Measurements from ENCODE around the gene BMPER. TPM values are rescaled to one million over a fixed set of nuclear protein-coding genes. Genes with fewer than 3 reads are reported as not detected.

The BMPER gene
- total RNA-seq, 2 donors from 2014 or later, result 0.35 TPM; not detected in 1

GRCh38 chr7:33921216-33921938 is 16.0 kb downstream of the BMPER start:
- ATAC-seq, result no peak
- H3K4me3 Mint-ChIP-seq, result no peak overlapping the region
- H3K4me1 Mint-ChIP-seq, result no peaks in the 10 kb centered on the region
- H3K36me3 Mint-ChIP-seq (ENCODE audit: low read depth), result peaks cover 3% of the 10 kb centered on the region
- H3K27ac Mint-ChIP-seq, result no peak overlapping the region
- peaks cover 44% of the 10 kb centered on the region for H3K27me3 Mint-ChIP-seq
- H3K9me3 ChIP-seq (ENCODE audit: control insufficient read depth, low read length, poor library complexity, severe bottlenecking), result no peaks in the 10 kb centered on the region
- no peak for DNase-seq

GRCh38 chr7:33922820-33923219 is 17.5 kb downstream of the BMPER start:
- peaks cover 52% of the 10 kb centered on the region for H3K27me3 Mint-ChIP-seq
- DNase-seq (no peak), ATAC-seq (no peak)
- H3K4me3 Mint-ChIP-seq, result no peak overlapping the region
- no peaks in the 10 kb centered on the region for H3K4me1 Mint-ChIP-seq
- no peaks in the 10 kb centered on the region for H3K9me3 ChIP-seq (ENCODE audit: control insufficient read depth, low read length, poor library complexity, severe bottlenecking)
- no peak overlapping the region for H3K27ac Mint-ChIP-seq
- peaks cover 3% of the 10 kb centered on the region for H3K36me3 Mint-ChIP-seq (ENCODE audit: low read depth)

DNA sequence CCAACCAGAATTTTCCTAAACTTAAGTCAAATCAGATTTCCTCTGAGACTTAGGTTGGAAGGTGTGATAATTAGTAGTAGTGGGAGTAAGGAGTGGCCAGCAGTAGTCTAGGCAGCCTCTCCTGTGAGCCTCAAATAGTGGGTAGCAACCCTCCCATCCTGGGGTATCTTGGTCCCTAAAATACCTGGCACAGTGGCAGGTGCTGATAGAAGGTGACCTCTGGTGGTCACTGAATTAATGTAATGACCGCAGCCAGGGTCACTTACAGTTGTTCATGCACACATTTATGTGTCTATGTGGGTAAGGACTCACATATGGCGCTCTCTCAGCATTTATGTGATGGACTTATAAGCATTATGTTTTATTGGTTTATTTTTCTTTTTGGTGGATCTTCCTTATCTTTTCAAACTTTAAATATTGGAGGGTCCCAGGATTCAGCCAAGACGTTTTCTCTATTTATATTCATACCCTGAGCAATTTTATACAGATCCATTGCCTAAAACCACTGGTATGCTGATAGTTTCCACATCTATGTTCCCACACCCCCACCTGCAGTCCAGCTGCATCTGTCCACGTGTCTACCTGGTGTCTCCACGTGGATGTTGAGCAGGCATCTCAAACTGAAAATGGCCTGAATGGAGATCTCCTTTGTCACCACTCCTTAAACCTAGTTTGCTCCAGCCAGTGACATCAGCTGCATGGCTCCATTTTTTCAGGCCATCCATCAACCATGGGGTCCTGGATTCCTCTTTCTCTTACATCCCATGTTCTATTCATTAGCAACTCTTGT is 18.3 kb downstream of the BMPER start:
- Mint-ChIP-seq H3K27me3 (peaks cover 56% of the 10 kb centered on the region), H3K4me1 (no peaks in the 10 kb centered on the region), H3K27ac (no peak overlapping the region), H3K4me3 (no peak overlapping the region), H3K36me3 (ENCODE audit: low read depth) (peaks cover 3% of the 10 kb centered on the region)
- DNase-seq, result no peak
- H3K9me3 ChIP-seq (ENCODE audit: control insufficient read depth, low read length, poor library complexity, severe bottlenecking), result no peaks in the 10 kb centered on the region
- no peak for ATAC-seq

DNA sequence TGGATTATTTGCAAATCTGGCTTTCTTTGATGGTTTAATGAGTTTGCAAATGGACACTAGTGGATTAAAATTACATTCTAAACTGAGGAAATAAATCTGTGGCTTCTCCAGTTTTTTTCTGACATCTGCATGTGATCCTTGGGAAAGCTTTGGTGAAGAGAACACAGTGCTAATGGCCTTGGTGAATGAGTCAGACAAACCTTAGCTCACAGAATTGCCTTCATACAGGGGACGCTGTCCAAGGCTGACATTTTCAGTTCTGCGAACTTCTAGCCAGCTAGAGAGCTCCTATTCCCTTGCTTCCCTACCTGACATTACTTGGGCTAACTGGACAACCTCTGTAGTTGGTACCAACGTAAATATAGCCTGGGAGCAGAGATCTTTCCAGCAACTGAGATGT is 21.2 kb downstream of the BMPER start:
- DNase-seq (no peak), ATAC-seq (no peak)
- Mint-ChIP-seq H3K27me3 (peaks cover 65% of the 10 kb centered on the region), H3K36me3 (ENCODE audit: low read depth) (peaks cover 3% of the 10 kb centered on the region), H3K27ac (no peak overlapping the region), H3K4me3 (no peak overlapping the region), H3K4me1 (no peaks in the 10 kb centered on the region)
- no peaks in the 10 kb centered on the region for H3K9me3 ChIP-seq (ENCODE audit: control insufficient read depth, low read length, poor library complexity, severe bottlenecking)

- ATAC-seq, result no peak
- Mint-ChIP-seq H3K4me1 (peaks cover 4% of the 10 kb centered on the region), H3K27me3 (peaks cover 55% of the 10 kb centered on the region), H3K4me3 (no peak overlapping the region), H3K27ac (no peak overlapping the region), H3K36me3 (ENCODE audit: low read depth) (peaks cover 3% of the 10 kb centered on the region)
- no peak for DNase-seq
- no peaks in the 10 kb centered on the region for H3K9me3 ChIP-seq (ENCODE audit: control insufficient read depth, low read length, poor library complexity, severe bottlenecking)
Observed at GRCh38 chr7:33928986-33929385, 23.6 kb downstream of the BMPER start.

GRCh38 chr7:33932221-33932620 is 26.9 kb downstream of the BMPER start:
- Mint-ChIP-seq H3K27ac (no peak overlapping the region), H3K36me3 (ENCODE audit: low read depth) (no peaks in the 10 kb centered on the region), H3K27me3 (peaks cover 39% of the 10 kb centered on the region), H3K4me1 (peaks cover 4% of the 10 kb centered on the region), H3K4me3 (no peak overlapping the region)
- ATAC-seq (no peak), DNase-seq (no peak)
- H3K9me3 ChIP-seq (ENCODE audit: control insufficient read depth, low read length, poor library complexity, severe bottlenecking), result no peaks in the 10 kb centered on the region

GRCh38 chr7:33932832-33933468 is 27.6 kb downstream of the BMPER start:
- H3K4me1 Mint-ChIP-seq, result peaks cover 8% of the 10 kb centered on the region
- DNase-seq (peak; percentile 27 to 56 (median 35)), ATAC-seq (peak; percentile 82)
- H3K27ac Mint-ChIP-seq, result no peak overlapping the region
- H3K4me3 Mint-ChIP-seq, result no peak overlapping the region
- no peaks in the 10 kb centered on the region for H3K9me3 ChIP-seq (ENCODE audit: control insufficient read depth, low read length, poor library complexity, severe bottlenecking)
- peaks cover 41% of the 10 kb centered on the region for H3K27me3 Mint-ChIP-seq
- no peaks in the 10 kb centered on the region for H3K36me3 Mint-ChIP-seq (ENCODE audit: low read depth)

DNA sequence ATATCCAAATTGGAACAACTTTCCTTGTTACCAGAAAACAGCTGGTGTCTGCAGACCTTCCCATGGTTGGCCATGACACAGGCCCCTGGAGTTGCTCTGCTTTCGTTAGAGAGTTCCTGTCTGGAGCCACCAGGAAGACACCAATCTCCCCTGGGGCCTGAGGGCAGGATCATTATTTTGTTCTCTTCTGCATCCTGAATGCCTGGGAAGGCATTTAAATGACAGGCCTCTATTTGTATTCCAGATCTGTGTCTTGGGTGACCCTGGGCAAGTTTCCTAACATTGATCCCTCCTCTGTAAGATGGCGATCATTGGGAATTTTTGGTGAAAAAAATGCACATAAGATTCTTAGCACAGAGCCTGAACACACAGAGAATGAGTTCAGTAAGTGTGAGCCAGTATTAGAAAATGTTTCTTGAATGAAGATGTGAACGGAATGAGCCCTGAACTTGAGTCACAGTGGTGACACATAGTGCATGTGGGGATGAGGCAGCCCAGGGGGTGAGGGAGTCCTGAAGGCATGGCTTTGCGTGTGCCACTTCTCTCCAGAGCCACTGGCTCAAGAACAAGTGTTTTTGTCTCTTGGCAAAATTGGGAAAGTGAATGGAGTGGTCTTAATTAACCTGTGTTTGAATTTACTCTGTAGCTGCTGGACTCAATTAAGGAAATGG is 28.4 kb downstream of the BMPER start:
- no peaks in the 10 kb centered on the region for H3K9me3 ChIP-seq (ENCODE audit: control insufficient read depth, low read length, poor library complexity, severe bottlenecking)
- DNase-seq (no peak), ATAC-seq (no peak)
- Mint-ChIP-seq H3K4me3 (no peak overlapping the region), H3K27me3 (peaks cover 42% of the 10 kb centered on the region), H3K36me3 (ENCODE audit: low read depth) (no peaks in the 10 kb centered on the region), H3K4me1 (peaks cover 8% of the 10 kb centered on the region), H3K27ac (no peak overlapping the region)

DNA sequence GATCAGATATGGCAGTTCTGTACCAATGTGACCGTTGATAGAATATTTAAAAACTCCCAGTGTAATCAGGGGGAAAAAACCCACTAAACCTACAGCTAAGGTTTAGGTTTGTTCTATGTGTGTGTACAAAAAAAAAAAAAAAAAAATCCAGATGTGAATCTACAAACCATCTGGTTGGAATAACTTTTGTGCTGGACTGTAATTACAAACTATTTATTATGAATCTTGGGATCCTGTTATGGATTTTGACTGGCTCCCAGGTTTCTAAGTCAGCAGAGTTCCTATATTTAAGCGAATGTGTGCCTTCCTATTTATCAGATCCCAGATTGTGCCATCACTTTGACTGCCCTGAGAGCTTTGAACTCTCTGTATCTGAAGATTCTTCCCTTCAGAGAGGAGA is 29.1 kb downstream of the BMPER start:
- Mint-ChIP-seq H3K27ac (no peak overlapping the region), H3K4me3 (no peak overlapping the region), H3K27me3 (peaks cover 38% of the 10 kb centered on the region), H3K4me1 (peaks cover 8% of the 10 kb centered on the region), H3K36me3 (ENCODE audit: low read depth) (no peaks in the 10 kb centered on the region)
- ATAC-seq (no peak), DNase-seq (no peak)
- no peaks in the 10 kb centered on the region for H3K9me3 ChIP-seq (ENCODE audit: control insufficient read depth, low read length, poor library complexity, severe bottlenecking)

- Mint-ChIP-seq H3K36me3 (ENCODE audit: low read depth) (peaks cover 3% of the 10 kb centered on the region), H3K4me1 (peaks cover 8% of the 10 kb centered on the region), H3K27me3 (peaks cover 30% of the 10 kb centered on the region), H3K27ac (no peak overlapping the region), H3K4me3 (no peak overlapping the region)
- DNase-seq (no peak), ATAC-seq (no peak)
- no peaks in the 10 kb centered on the region for H3K9me3 ChIP-seq (ENCODE audit: control insufficient read depth, low read length, poor library complexity, severe bottlenecking)
Observed at GRCh38 chr7:33936503-33936902, 31.2 kb downstream of the BMPER start.

- H3K4me3 Mint-ChIP-seq, result no peak overlapping the region
- H3K9me3 ChIP-seq (ENCODE audit: control insufficient read depth, low read length, poor library complexity, severe bottlenecking), result no peaks in the 10 kb centered on the region
- peaks cover 6% of the 10 kb centered on the region for H3K4me1 Mint-ChIP-seq
- H3K36me3 Mint-ChIP-seq (ENCODE audit: low read depth), result peaks cover 3% of the 10 kb centered on the region
- DNase-seq (no peak), ATAC-seq (no peak)
- peaks cover 23% of the 10 kb centered on the region for H3K27me3 Mint-ChIP-seq
- H3K27ac Mint-ChIP-seq, result no peak overlapping the region
Observed at GRCh38 chr7:33937871-33938270, 32.5 kb downstream of the BMPER start.

DNA sequence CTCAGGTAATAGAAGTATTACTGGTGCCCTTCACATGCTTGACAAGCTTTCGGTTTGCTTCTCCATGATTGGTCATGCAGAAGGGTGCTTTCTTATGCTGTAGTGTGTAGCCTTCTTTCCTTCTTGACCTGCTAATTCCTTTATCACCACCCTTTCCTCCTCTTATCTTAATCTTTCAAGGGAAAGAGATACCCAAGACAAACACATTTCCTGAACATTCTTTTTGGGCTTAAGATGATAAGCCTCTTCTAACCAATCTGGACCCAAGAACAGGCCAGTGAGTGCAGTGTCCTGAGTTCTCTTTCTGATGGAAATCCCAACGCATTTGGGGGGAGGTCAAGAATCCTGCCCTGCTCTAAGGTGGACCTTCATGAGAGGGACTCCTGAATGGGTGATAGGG is 33.8 kb downstream of the BMPER start:
- Mint-ChIP-seq H3K27ac (no peak overlapping the region), H3K27me3 (peaks cover 17% of the 10 kb centered on the region), H3K4me1 (peaks cover 4% of the 10 kb centered on the region)

GRCh38 chr7:33940503-33940902 is 35.2 kb downstream of the BMPER start:
- Mint-ChIP-seq H3K36me3 (ENCODE audit: low read depth) (peaks cover 4% of the 10 kb centered on the region), H3K4me1 (peaks cover 4% of the 10 kb centered on the region)
- no peak for ATAC-seq

More for the DNA sequence above, 33.8 kb downstream of the BMPER start:
- no peak for DNase-seq
- ATAC-seq, result no peak
- no peak overlapping the region for H3K4me3 Mint-ChIP-seq
- no peaks in the 10 kb centered on the region for H3K9me3 ChIP-seq (ENCODE audit: control insufficient read depth, low read length, poor library complexity, severe bottlenecking)
- peaks cover 4% of the 10 kb centered on the region for H3K36me3 Mint-ChIP-seq (ENCODE audit: low read depth)

More at GRCh38 chr7:33940503-33940902, 35.2 kb downstream of the BMPER start:
- Mint-ChIP-seq H3K27ac (no peak overlapping the region), H3K4me3 (no peak overlapping the region), H3K27me3 (peaks cover 17% of the 10 kb centered on the region)
- no peak for DNase-seq
- H3K9me3 ChIP-seq (ENCODE audit: control insufficient read depth, low read length, poor library complexity, severe bottlenecking), result no peaks in the 10 kb centered on the region

Data from T-helper 17 cell (primary cell).